Lung (tissue), 12 donors: Measurements from ENCODE around the gene TRABD2B. TPM values are rescaled to one million over a fixed set of nuclear protein-coding genes. Genes with fewer than 3 reads are reported as not detected.

Source experiments
- ATAC-seq: fragments of 200-7000 bp; cut with Tn5 transposase; one replicate; pipeline ENCODE4 v1.9.1; 2020; ENCODE audit warnings: moderate number of reproducible peaks; ENCODE audit not compliant: insufficient read depth, low FRiP score
- DNase-seq, 3 donors: peaks; one replicate each; pipeline ENCODE4 v3.0.0-alpha.2; 2013 to 2017
- H3K27ac ChIP-seq, 2 donors: one replicate each; pipeline ENCODE4 v1.5.1; 2013; ENCODE audit warnings: mild to moderate bottlenecking in 2 of 2, moderate library complexity in 2 of 2, control low read depth in 1 of 2, inconsistent platforms in 1 of 2, low read depth in 1 of 2, low read length in 1 of 2
- H3K27me3 ChIP-seq, 3 donors: one replicate each; pipeline ENCODE4 v1.5.1; 2013; ENCODE audit warnings: low read length in 2 of 3; ENCODE audit not compliant: control insufficient read depth in 3 of 3, insufficient read depth in 3 of 3
- H3K36me3 ChIP-seq, 4 donors: one replicate each; pipeline ENCODE4 v1.5.1; 2013; ENCODE audit warnings: low read length in 4 of 4, mild to moderate bottlenecking in 1 of 4, moderate library complexity in 1 of 4; ENCODE audit not compliant: control insufficient read depth in 4 of 4, insufficient read depth in 4 of 4
- H3K4me1 ChIP-seq, 5 donors: one replicate each; pipeline ENCODE4 v1.5.1; 2013; ENCODE audit warnings: low read length in 5 of 5, mild to moderate bottlenecking in 2 of 5, moderate library complexity in 1 of 5; ENCODE audit not compliant: control insufficient read depth in 5 of 5, insufficient read depth in 5 of 5
- H3K4me3 ChIP-seq: one replicate; pipeline ENCODE4 v1.5.1; 2013; ENCODE audit warnings: mild to moderate bottlenecking, control low read depth, moderate library complexity
- H3K9ac ChIP-seq, 2 donors: one replicate each; pipeline ENCODE4 v1.5.1; 2013; ENCODE audit warnings: low read length in 2 of 2, control low read depth in 1 of 2; ENCODE audit not compliant: insufficient read depth in 1 of 2
- H3K9me3 ChIP-seq, 4 donors: one replicate each; pipeline ENCODE4 v1.5.1; 2013; ENCODE audit warnings: low read length in 3 of 4, mild to moderate bottlenecking in 1 of 4, moderate library complexity in 1 of 4; ENCODE audit not compliant: control insufficient read depth in 4 of 4, insufficient read depth in 3 of 4
- WGBS, 2 donors: extraction: QIAGEN DNeasy Blood & Tissue Kit; methylation state at CpG; one replicate each; pipeline ENCODE4 v1.1.7; 2013; 5-methylcytosine and 5-hydroxymethylcytosine counted together
- polyA plus RNA-seq, 2 donors: library from polyadenylated mRNA; stranded (reverse); fragments of 200-250 nt; gene quantifications; one replicate each; pipeline ENCODE4 v1.2.1, GENCODE V29; 2013
- total RNA-seq, 2 donors: library from RNA; depleted of rRNA in 1 of 2; stranded (reverse); fragments of >200 nt in 1 of 2; gene quantifications; one replicate each; pipeline ENCODE4 v1.2.1, GENCODE V29; 2014 to 2021
- TF ChIP-seq, protein P1 (sequence below): IDR thresholded peaks from 2 replicates; pipeline ENCODE4 v1.5.1; 2012; ENCODE audit warnings: mild to moderate bottlenecking; ENCODE audit errors: control extremely low read depth, extremely low read depth
- donor health status: control.
- donor health status: control.
- donor health status: Bipolar disorder and iron deficiency.
- donor health status: healthy.
- donor health status: DM: yes; HTN: yes; CAD: no.

Gene TRABD2B
- total and polyA plus RNA-seq, 4 donors = 0.37 to 1.9 (median 0.64) TPM

DNA sequence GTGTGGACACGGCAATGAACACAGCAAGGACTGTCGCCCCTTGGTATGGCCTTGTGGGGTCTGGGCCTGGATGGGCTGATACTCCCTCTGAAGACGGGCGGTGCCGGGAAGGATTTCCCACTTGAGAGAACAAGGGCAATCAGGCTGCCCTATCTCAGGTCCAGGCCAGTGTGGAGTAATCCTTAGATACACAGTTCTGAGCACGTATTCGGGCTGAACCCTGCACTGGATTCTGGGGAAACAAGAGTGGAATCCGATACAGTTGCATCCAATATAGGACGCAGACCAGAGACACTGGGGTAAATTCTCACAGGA is 177.7 kb downstream of the TRABD2B start:
- no peak for DNase-seq
- no peaks in the 10 kb centered on the region for H3K9me3 ChIP-seq
- no peak overlapping the region for H3K9ac ChIP-seq
- 92 to 96% methylated on average over 9 of the region's 9 CpGs for WGBS, 2 donors
- no peak overlapping the region for H3K27ac ChIP-seq
- no peak overlapping the region for H3K4me3 ChIP-seq
- no peak for ATAC-seq
- H3K4me1 ChIP-seq = peaks cover 0 to 38% (median 3%) of the 10 kb centered on the region in 5 donors
- no peaks in the 10 kb centered on the region for H3K36me3 ChIP-seq
- TF ChIP-seq, protein P1, sequence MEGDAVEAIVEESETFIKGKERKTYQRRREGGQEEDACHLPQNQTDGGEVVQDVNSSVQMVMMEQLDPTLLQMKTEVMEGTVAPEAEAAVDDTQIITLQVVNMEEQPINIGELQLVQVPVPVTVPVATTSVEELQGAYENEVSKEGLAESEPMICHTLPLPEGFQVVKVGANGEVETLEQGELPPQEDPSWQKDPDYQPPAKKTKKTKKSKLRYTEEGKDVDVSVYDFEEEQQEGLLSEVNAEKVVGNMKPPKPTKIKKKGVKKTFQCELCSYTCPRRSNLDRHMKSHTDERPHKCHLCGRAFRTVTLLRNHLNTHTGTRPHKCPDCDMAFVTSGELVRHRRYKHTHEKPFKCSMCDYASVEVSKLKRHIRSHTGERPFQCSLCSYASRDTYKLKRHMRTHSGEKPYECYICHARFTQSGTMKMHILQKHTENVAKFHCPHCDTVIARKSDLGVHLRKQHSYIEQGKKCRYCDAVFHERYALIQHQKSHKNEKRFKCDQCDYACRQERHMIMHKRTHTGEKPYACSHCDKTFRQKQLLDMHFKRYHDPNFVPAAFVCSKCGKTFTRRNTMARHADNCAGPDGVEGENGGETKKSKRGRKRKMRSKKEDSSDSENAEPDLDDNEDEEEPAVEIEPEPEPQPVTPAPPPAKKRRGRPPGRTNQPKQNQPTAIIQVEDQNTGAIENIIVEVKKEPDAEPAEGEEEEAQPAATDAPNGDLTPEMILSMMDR = no peak
- H3K27me3 ChIP-seq = no peaks in the 10 kb centered on the region

DNA sequence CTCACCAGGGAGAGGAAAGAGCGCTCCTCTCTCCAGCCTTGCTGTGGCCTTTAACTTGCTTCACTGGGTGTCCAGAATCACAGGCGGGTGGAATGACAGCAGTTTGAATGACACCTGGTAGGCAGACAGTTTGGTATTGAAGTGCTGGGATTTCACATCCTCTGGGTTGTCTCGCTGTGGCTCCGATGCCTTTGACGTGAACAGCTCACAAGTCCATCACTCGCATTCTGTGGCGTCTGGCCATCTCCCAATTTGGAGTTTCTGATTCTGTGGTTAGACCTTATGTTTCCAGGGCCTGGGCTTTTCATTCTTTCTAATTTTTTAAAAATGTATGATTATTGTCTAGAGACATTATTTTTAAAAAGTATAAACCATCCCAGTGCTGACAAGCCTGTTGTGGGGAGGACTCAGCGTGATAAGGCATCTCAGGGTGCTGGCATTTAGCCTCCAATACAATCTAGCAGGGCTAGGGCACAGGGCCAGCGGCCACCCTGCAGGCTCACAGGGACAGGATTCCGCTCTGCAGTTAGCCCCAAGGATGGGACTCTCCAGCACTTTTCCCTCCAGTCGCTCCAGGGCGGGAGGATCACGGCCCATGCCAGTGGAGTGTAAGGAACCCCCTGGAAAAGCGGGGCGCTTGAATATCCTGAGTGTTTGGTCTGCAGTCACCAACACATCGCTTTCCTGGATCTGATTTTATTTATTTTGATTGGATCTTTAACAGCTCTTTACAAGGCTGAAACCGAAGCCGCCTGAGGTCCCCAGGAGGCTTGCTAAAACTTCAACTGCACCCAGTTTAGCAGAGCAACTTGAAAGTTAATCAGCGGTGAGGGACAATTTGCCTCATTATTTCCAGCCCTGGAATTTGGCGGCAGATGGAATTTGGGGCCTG is 178.3 kb downstream of the TRABD2B start:
- H3K27me3 ChIP-seq = no peaks in the 10 kb centered on the region
- ATAC-seq (no peak), DNase-seq (peak in 2 of 3 donors; percentile 55 to 66)
- H3K27ac ChIP-seq = no peak overlapping the region
- H3K4me3 ChIP-seq = no peak overlapping the region
- WGBS, 2 donors = 91 to 92% methylated on average over 20 of the region's 20 CpGs
- no peaks in the 10 kb centered on the region for H3K9me3 ChIP-seq
- TF ChIP-seq, protein P1 = no peak
- H3K36me3 ChIP-seq = no peaks in the 10 kb centered on the region
- H3K4me1 ChIP-seq = peaks cover 0 to 43% (median 3%) of the 10 kb centered on the region in 5 donors
- no peak overlapping the region for H3K9ac ChIP-seq

GRCh38 chr1:47817861-47818260 is 179.3 kb downstream of the TRABD2B start:
- Histone ChIP-seq H3K27ac (no peak overlapping the region), H3K36me3 (no peaks in the 10 kb centered on the region), H3K4me3 (no peak overlapping the region), H3K4me1 (peaks cover 0 to 43% (median 3%) of the 10 kb centered on the region in 5 donors), H3K27me3 (no peaks in the 10 kb centered on the region), H3K9ac (no peak overlapping the region), H3K9me3 (no peaks in the 10 kb centered on the region)
- no peak for DNase-seq
- TF ChIP-seq, protein P1 = no peak
- ATAC-seq = no peak
- WGBS, 2 donors = 92 to 96% methylated on average over 15 of the region's 15 CpGs
